22Rv1 (cell line): ENCODE measurements around the gene DLEC1.
A peak's percentile ranks its signal among the peaks of the same experiment; 100 is the strongest.

ENCODE experiments used
- H3K27ac ChIP-seq: fragments of 450-650 bp; 2 replicates; pipeline ENCODE4 v1.5.1; 2017
- ZFX ChIP-seq: fragments of 450-650 bp; IDR thresholded peaks from 2 replicates; pipeline ENCODE4 v1.6.1; 2017; ENCODE audit warnings: antibody characterized with exemption, borderline replicate concordance
- TF ChIP-seq, protein P1 (sequence below): fragments of 450-650 bp; IDR thresholded peaks from 2 replicates; pipeline ENCODE4 v1.5.1; 2017; ENCODE audit warnings: mild to moderate bottlenecking

Gene DLEC1

DNA sequence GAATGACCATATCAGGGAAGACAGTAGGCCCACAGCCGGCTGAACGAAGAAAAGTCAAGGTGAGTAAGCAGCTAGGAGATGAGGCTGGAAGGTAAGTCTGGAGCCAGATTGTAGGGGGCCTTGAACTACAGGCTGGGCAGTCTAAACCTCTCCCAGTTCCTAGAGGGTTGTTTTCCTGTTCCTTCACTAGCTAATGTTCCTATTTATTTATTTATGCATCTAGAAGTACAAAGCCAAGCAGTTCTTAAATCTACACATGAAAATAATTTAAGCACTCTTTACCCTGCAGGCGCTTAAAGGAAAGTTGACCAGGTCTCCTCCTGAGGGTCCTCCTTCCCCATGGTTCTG lies 94.2 kb downstream of the DLEC1 start:
- peak overlapping the region; percentile 50 for H3K27ac ChIP-seq
- TF ChIP-seq ZFX = no peak
- TF ChIP-seq, protein P1, sequence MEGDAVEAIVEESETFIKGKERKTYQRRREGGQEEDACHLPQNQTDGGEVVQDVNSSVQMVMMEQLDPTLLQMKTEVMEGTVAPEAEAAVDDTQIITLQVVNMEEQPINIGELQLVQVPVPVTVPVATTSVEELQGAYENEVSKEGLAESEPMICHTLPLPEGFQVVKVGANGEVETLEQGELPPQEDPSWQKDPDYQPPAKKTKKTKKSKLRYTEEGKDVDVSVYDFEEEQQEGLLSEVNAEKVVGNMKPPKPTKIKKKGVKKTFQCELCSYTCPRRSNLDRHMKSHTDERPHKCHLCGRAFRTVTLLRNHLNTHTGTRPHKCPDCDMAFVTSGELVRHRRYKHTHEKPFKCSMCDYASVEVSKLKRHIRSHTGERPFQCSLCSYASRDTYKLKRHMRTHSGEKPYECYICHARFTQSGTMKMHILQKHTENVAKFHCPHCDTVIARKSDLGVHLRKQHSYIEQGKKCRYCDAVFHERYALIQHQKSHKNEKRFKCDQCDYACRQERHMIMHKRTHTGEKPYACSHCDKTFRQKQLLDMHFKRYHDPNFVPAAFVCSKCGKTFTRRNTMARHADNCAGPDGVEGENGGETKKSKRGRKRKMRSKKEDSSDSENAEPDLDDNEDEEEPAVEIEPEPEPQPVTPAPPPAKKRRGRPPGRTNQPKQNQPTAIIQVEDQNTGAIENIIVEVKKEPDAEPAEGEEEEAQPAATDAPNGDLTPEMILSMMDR = no peak

DNA sequence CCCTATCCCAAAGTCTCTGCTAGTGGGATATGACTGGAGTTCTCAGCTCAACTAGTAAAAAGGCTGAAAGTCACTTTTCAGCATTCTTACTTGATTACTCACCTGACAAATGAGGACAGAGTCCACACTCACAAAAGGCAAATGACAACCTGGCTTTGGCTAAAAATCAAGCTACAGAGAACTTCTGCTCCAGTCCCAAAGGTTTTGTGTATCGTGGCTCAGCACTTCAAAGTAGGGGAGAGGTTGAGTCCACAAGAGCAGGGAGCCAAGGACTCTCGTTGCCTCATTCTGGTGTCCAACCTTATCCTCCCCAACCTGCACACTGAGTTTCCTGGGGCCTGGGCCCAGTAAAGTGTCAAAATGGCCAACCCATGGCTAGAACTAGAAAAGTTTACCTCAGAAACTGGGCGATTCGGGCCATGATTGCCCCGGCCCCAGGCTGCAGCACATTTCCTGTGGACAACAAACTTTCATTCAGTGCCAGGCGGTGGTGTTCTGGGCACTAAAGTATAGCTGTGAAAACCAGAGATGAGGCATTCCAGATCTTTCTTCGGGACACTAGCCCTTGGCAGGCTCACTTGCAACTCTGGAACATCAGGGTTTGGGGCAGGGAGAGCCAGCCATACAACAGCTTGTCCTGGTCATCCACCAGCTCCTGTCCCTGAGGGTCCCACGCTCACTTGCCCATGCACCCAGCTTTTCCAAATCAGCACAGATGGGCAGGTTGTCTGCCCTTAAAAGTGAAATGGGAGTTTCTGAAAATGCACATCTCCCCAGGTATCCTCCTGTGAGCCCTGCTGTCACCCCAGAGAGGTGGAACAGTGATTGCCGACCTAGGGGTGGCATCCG lies 94.8 kb downstream of the DLEC1 start:
- H3K27ac ChIP-seq = peak overlapping the region; percentile 50
- TF ChIP-seq, protein P1 = no peak
- no peak for TF ChIP-seq ZFX

DNA sequence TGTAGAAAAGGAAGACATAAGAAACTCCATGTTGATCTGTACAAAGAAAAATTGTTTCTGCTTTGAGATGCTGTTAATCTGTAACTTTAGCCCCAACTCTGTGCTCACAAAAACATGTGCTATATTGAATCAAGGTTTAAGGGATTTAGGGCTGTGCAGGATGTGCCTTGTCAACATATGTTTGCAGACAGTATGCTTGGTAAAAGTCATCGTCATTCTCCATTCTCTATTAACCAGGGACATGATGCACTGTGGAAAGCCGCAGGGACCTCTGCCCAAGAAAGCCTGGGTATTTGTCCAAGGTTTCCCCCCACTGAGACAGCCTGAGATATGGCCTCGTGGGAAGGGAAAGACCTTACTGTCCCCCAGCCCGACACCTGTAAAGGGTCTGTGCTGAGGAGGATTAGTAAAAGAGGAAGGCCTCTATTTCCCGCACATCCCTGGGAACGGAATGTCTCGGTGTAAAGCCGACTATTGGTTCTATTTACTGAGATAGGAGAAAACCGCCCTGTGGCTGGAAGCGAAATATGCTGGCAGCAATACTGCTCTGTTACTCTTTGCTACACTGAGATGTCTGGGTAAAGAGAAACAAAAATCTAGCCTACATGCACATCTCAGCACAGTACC lies 95.6 kb downstream of the DLEC1 start:
- peak overlapping the region; percentile 50 for H3K27ac ChIP-seq

DNA sequence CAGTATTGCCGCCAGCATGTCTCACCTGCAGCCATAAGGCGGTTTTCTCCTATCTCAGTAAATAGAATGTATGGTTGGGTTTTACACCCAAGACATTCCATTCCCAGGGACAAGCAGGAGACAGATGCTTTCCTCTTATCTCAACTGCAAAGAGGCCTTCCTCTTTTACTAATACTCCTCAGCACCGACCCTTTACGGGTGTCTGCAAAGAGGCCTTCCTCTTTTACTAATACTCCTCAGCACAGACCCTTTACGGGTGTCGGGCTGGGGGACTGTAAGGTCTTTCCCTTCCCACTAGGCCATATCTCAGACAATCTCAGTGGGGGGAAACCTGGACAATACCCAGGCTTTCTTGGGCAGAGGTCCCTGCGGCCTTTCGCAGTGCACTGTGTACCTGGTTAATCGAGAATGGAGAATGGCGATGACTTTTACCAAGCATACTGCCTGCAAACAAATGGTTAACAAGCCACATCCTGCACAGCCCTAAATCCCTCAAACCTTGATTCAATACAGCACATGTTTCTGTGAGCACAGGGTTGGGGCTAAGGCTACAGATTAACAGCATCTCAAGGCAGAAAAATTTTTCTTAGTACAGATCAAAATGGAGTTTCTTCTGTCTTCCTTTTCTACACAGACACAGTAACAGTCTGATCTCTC lies 96.7 kb downstream of the DLEC1 start:
- H3K27ac ChIP-seq = peak overlapping the region; percentile 77; the same call in 1 of the 2 replicates

DNA sequence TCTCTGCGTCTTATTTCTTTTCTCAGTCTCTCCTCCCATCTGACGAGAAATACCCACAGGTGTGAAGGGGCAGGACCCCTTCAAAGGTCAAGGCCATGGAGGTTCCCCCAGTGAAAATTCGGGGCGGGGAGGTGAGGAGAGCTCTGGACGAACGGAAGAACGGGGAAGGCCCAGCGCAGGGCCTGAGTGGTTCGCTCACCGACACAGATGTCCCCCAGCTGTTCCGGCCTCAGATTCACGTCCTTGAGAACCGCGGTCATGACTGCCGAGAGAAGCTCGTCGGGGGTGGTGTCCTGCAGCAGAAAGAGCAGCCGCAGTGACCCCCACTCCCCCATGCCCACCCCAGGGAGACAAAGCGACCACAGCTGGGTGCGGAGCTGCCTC lies 97.4 kb downstream of the DLEC1 start:
- TF ChIP-seq ZFX = no peak
- TF ChIP-seq, protein P1 = no peak
- H3K27ac ChIP-seq = peak overlapping the region; percentile 77

- TF ChIP-seq, protein P1 = no peak
- no peak for TF ChIP-seq ZFX
- peak within 1 kb of the TSS; percentile 77 for H3K27ac ChIP-seq
These were observed 98.0 kb downstream of the DLEC1 start, which contains the start of gene ACAA1 for GRCh38 chr3:38136777-38137614. ACAA1 (minus strand) TSS chr3:38137127; CDS start chr3:38137035, 92 bp downstream.

- TF ChIP-seq, protein P1 = no peak
- no peak for TF ChIP-seq ZFX
- peak overlapping the region; percentile 77 for H3K27ac ChIP-seq
These were observed 98.8 kb downstream of the DLEC1 start for GRCh38 chr3:38137615-38138348.
